Lung (tissue), 12 donors: Measurements from ENCODE around the gene TREML4. TPM values are rescaled to one million over a fixed set of nuclear protein-coding genes. Genes with fewer than 3 reads are reported as not detected.
A peak's percentile ranks its signal among the peaks of the same experiment; 100 is the strongest.

ENCODE experiments used
- ATAC-seq: fragments of 200-7000 bp; cut with Tn5 transposase; one replicate; pipeline ENCODE4 v1.9.1; 2020; ENCODE audit warnings: moderate number of reproducible peaks; ENCODE audit not compliant: insufficient read depth, low FRiP score
- DNase-seq, 3 donors: peaks; one replicate each; pipeline ENCODE4 v3.0.0-alpha.2; 2013 to 2017
- H3K27ac ChIP-seq, 2 donors: one replicate each; pipeline ENCODE4 v1.5.1; 2013; ENCODE audit warnings: mild to moderate bottlenecking in 2 of 2, moderate library complexity in 2 of 2, control low read depth in 1 of 2, inconsistent platforms in 1 of 2, low read depth in 1 of 2, low read length in 1 of 2
- H3K27me3 ChIP-seq, 3 donors: one replicate each; pipeline ENCODE4 v1.5.1; 2013; ENCODE audit warnings: low read length in 2 of 3; ENCODE audit not compliant: control insufficient read depth in 3 of 3, insufficient read depth in 3 of 3
- H3K36me3 ChIP-seq, 4 donors: one replicate each; pipeline ENCODE4 v1.5.1; 2013; ENCODE audit warnings: low read length in 4 of 4, mild to moderate bottlenecking in 1 of 4, moderate library complexity in 1 of 4; ENCODE audit not compliant: control insufficient read depth in 4 of 4, insufficient read depth in 4 of 4
- H3K4me1 ChIP-seq, 5 donors: one replicate each; pipeline ENCODE4 v1.5.1; 2013; ENCODE audit warnings: low read length in 5 of 5, mild to moderate bottlenecking in 2 of 5, moderate library complexity in 1 of 5; ENCODE audit not compliant: control insufficient read depth in 5 of 5, insufficient read depth in 5 of 5
- H3K4me3 ChIP-seq: one replicate; pipeline ENCODE4 v1.5.1; 2013; ENCODE audit warnings: mild to moderate bottlenecking, control low read depth, moderate library complexity
- H3K9ac ChIP-seq, 2 donors: one replicate each; pipeline ENCODE4 v1.5.1; 2013; ENCODE audit warnings: low read length in 2 of 2, control low read depth in 1 of 2; ENCODE audit not compliant: insufficient read depth in 1 of 2
- H3K9me3 ChIP-seq, 4 donors: one replicate each; pipeline ENCODE4 v1.5.1; 2013; ENCODE audit warnings: low read length in 3 of 4, mild to moderate bottlenecking in 1 of 4, moderate library complexity in 1 of 4; ENCODE audit not compliant: control insufficient read depth in 4 of 4, insufficient read depth in 3 of 4
- WGBS, 2 donors: extraction: QIAGEN DNeasy Blood & Tissue Kit; methylation state at CpG; one replicate each; pipeline ENCODE4 v1.1.7; 2013; 5-methylcytosine and 5-hydroxymethylcytosine counted together
- polyA plus RNA-seq, 2 donors: library from polyadenylated mRNA; stranded (reverse); fragments of 200-250 nt; gene quantifications; one replicate each; pipeline ENCODE4 v1.2.1, GENCODE V29; 2013
- total RNA-seq, 2 donors: library from RNA; depleted of rRNA in 1 of 2; stranded (reverse); fragments of >200 nt in 1 of 2; gene quantifications; one replicate each; pipeline ENCODE4 v1.2.1, GENCODE V29; 2014 to 2021
- TF ChIP-seq, protein P1 (sequence below): IDR thresholded peaks from 2 replicates; pipeline ENCODE4 v1.5.1; 2012; ENCODE audit warnings: mild to moderate bottlenecking; ENCODE audit errors: control extremely low read depth, extremely low read depth
- donor health status: control.
- donor health status: control.
- donor health status: Bipolar disorder and iron deficiency.
- donor health status: healthy.
- donor health status: DM: yes; HTN: yes; CAD: no.

The TREML4 gene
- total and polyA plus RNA-seq, 4 donors: 1.3 to 5.8 TPM; not detected in 2

DNA sequence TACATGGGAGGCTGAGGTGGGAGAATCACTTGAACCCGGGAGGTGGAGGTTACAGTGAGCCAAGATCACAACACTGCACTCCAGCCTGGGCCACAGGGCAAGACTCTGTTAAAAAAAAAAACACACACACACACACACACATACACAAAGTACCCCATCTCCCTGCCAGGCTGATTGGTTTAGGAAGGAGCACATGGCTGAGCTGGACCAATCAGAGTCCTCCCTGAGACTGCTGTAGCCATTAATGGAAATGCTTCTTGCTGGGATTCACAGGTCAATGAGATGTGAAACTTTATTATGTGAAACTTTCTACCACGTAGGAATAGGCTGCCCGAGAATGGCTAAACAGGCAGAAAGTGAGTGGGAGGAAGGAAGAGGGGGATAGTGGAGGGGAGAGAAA, 55.5 kb downstream of the TREML4 start:
- DNase-seq: no peak
- Histone ChIP-seq H3K36me3 (no peaks in the 10 kb centered on the region), H3K4me3 (no peak overlapping the region), H3K27ac (no peak overlapping the region), H3K4me1 (peaks cover 1 to 6% (median 4%) of the 10 kb centered on the region in 5 donors), H3K27me3 (peaks cover 0 to 2% (median 0%) of the 10 kb centered on the region in 3 donors), H3K9ac (no peak overlapping the region), H3K9me3 (no peaks in the 10 kb centered on the region)
- WGBS, 2 donors: 71 to 83% methylated on average over 3 of the region's 3 CpGs
- no peak for ATAC-seq
- TF ChIP-seq, protein P1, sequence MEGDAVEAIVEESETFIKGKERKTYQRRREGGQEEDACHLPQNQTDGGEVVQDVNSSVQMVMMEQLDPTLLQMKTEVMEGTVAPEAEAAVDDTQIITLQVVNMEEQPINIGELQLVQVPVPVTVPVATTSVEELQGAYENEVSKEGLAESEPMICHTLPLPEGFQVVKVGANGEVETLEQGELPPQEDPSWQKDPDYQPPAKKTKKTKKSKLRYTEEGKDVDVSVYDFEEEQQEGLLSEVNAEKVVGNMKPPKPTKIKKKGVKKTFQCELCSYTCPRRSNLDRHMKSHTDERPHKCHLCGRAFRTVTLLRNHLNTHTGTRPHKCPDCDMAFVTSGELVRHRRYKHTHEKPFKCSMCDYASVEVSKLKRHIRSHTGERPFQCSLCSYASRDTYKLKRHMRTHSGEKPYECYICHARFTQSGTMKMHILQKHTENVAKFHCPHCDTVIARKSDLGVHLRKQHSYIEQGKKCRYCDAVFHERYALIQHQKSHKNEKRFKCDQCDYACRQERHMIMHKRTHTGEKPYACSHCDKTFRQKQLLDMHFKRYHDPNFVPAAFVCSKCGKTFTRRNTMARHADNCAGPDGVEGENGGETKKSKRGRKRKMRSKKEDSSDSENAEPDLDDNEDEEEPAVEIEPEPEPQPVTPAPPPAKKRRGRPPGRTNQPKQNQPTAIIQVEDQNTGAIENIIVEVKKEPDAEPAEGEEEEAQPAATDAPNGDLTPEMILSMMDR: no peak

DNA sequence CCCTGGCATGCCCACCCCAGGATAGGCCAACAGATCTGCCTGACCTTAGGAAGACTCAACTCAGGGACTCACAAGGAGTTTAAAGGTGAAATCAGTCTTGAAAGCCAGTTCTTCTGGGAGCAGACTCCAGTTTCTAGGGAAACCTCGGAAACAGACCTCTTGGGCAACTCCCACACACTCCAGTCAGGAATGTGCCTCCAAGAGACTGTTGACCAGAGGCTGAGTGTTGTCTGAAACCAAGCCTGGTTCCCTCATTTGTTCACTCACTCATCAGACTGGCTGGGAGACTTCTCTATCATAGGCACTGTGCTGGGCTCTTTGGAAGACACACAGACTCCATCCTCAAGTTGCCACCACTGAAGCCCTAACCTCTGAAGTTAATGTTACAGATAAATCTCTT, 56.6 kb downstream of the TREML4 start:
- Histone ChIP-seq H3K9me3 (no peaks in the 10 kb centered on the region), H3K4me3 (no peak overlapping the region), H3K9ac (no peak overlapping the region), H3K36me3 (no peaks in the 10 kb centered on the region), H3K27ac (peak overlapping the region in 1 of 2 donors; percentile 79), H3K27me3 (peaks cover 0 to 2% (median 0%) of the 10 kb centered on the region in 3 donors), H3K4me1 (peaks cover 0 to 7% (median 2%) of the 10 kb centered on the region in 5 donors)
- 44 to 74% methylated on average over 1 of the region's 1 CpG for WGBS, 2 donors
- DNase-seq: peak; percentile 47 to 76 (median 58)
- ATAC-seq: peak; percentile 16
- TF ChIP-seq, protein P1: no peak

DNA sequence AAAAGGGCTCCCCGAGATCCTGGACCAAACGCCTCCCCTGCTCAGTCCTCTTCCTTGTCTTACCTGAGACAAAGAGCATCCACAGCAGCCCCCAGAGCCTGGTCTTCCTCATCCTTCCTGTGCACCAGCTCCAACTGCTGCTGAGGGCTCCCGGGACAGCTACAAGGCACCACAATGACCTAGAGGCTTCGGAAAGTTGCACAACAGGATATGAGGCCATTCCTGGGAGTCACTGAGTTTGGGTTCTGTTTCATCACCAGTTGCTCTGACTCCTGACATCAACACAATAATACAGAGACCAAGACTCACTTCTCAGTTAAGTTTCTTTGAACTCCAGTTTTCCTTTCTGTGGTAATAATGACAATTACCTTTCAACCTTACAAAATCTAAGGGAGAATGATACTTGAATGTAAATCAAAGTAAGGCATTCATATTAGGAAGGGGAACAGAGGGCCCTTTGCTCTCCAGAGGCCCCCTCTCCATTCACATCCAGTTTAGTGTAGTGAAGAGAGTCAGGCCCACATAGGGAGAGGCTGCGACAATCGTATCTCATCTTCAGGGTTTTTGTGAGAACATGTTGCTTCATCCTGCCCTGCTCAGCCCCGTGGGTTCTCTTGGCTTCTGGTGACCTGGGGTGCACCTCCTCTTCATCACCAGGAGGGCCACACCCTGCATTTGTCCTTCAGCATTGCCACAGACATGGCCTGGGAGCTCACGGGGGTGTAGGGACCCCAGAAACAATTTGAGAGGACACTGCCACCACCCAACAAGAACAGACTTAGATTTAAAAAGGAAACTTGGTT, 58.6 kb downstream of the TREML4 start, which contains the start of gene TREM1:
Gene TREM1 (minus strand): TSS at position 139 of the 803 bp plus-strand sequence. CDS start 27 bp downstream, at position 112.
- DNase-seq (peak; percentile 37 to 68 (median 54)), ATAC-seq (peak; percentile 64)
- Histone ChIP-seq H3K27ac (peak within 1 kb of the TSS in 1 of 2 donors; percentile 76), H3K36me3 (no peaks in the 10 kb centered on the region), H3K4me3 (no peak within 1 kb of the TSS), H3K27me3 (peaks cover 0 to 2% (median 0%) of the 10 kb centered on the region in 3 donors), H3K9me3 (no peaks in the 10 kb centered on the region), H3K4me1 (peaks cover 0 to 8% (median 2%) of the 10 kb centered on the region in 5 donors), H3K9ac (no peak within 1 kb of the TSS)
- TF ChIP-seq, protein P1: no peak
- 46 to 51% methylated on average over 8 of the region's 8 CpGs for WGBS, 2 donors
